ENCODE data around the gene SLC45A3. TPM values are rescaled to one million over a fixed set of nuclear protein-coding genes. Genes with fewer than 3 reads are reported as not detected.

Gene SLC45A3
- total RNA-seq, 1 experiment from 2014 or later, result 12.3 TPM

DNA sequence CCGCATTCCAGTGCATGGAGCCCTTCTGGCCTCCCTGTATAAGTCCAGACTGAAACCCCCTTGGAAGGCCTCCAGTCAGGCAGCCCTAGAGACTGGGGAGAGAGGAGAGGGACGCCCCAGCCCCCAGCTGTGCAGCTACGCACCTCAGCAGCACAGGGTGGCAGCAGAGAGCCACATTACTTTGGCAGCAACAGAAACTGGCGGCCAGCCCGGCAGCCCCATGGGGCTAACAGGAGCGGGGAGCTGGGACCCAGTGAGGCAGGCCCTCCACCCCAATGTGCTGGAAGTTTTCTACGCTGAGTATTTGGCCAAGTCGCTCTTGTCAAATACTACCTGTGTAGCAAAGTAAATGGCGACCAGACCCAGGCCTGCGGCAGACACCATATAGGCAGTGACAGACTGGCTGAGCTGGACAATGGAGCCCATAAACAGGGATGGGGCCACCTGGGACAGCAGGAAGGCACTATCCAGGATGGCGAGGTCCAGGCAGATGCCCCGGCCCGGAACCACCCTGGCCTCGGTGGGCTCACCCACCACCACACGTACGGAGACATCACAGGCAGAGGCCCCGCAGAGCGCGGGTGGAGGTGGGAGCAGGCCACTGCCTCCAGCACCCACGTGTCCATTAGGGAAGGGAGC lies 21.2 kb downstream of the SLC45A3 start:
- peaks cover 4 to 10% of the 10 kb centered on the region in 2 experiments for H3K4me1 ChIP-seq (ENCODE audit: control insufficient read depth in 1 of 2, insufficient read depth in 2 of 2, low read length in 2 of 2)
- ChIA-PET CTCF (interaction anchor here (0.7 to 7.4 kb wide), 26 partner anchors 10 to 319 kb away, joined by 3 to 230 read pairs (median 8); partner anchors contain the start of gene SLC45A3), POLR2A (interaction anchor here (0.6 to 2.1 kb wide), 4 partner anchors 12 to 398 kb away, joined by 3 to 16 read pairs (median 6); no protein-coding TSS in a partner anchor), RAD21 (ENCODE audit: low non-redundant PET in 1 of 2, low total read pairs in 2 of 2, uncharacterized antibody in 2 of 2, unreplicated experiment in 2 of 2) (interaction anchor here (1.1 to 3.2 kb wide), 7 partner anchors 52 to 319 kb away, joined by 5 to 45 read pairs (median 15); no protein-coding TSS in a partner anchor)
- intact Hi-C loops (cut with micrococcal nuclease), result loop anchor here (1.0 kb wide), 3 partner anchors 52 to 318 kb away; no protein-coding TSS in a partner anchor
- H3K27ac ChIP-seq (ENCODE audit: low read depth, low read length), result no peak overlapping the region
- ATAC-seq, result peak; percentile 90
- no peak overlapping the region for H3K4me3 ChIP-seq (replicated peaks in 1 of 2; ENCODE audit: low read depth in 1 of 2, low read length in 2 of 2)
- H3K4me2 ChIP-seq (ENCODE audit: low read length), result no peak overlapping the region
- DNase-seq (ENCODE audit: low read depth, low spot score), result no peak
- H3K36me3 ChIP-seq (ENCODE audit: control insufficient read depth in 1 of 2, insufficient read depth in 2 of 2, low read length in 2 of 2), result no peaks in the 10 kb centered on the region; a peak in 1 of 4 replicates
- no peaks in the 10 kb centered on the region for H3K79me2 ChIP-seq (ENCODE audit: insufficient read depth, low read length)
- H3K27me3 ChIP-seq (ENCODE audit: insufficient read depth, low read length), result no peaks in the 10 kb centered on the region
- TF ChIP-seq REST (IDR thresholded peaks at IDR 0.05; ENCODE audit: low read depth) (no peak), POLR2A (IDR thresholded peaks at IDR 0.05; ENCODE audit: borderline replicate concordance, extremely low read depth, insufficient read depth, insufficient read length) (no peak), RAD21 (IDR thresholded peaks at IDR 0.05; ENCODE audit: low read depth) (peak; percentile 96)
- TF ChIP-seq, protein P1, sequence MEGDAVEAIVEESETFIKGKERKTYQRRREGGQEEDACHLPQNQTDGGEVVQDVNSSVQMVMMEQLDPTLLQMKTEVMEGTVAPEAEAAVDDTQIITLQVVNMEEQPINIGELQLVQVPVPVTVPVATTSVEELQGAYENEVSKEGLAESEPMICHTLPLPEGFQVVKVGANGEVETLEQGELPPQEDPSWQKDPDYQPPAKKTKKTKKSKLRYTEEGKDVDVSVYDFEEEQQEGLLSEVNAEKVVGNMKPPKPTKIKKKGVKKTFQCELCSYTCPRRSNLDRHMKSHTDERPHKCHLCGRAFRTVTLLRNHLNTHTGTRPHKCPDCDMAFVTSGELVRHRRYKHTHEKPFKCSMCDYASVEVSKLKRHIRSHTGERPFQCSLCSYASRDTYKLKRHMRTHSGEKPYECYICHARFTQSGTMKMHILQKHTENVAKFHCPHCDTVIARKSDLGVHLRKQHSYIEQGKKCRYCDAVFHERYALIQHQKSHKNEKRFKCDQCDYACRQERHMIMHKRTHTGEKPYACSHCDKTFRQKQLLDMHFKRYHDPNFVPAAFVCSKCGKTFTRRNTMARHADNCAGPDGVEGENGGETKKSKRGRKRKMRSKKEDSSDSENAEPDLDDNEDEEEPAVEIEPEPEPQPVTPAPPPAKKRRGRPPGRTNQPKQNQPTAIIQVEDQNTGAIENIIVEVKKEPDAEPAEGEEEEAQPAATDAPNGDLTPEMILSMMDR (IDR thresholded peaks at IDR 0.05 in 2 of 3, conservative IDR thresholded peaks at IDR 0.05 in 1 of 3; ENCODE audit: borderline replicate concordance in 1 of 3, insufficient read depth in 1 of 3, low read depth in 2 of 3, low read length in 2 of 3), result peak; percentile 83 to 89 (median 88)
- H3K9me2 ChIP-seq (ENCODE audit: insufficient read depth), result no peaks in the 10 kb centered on the region
- no peaks in the 10 kb centered on the region for H4K20me1 ChIP-seq (ENCODE audit: insufficient read depth)
- no TSS peak for BruUV-seq (replicated peaks)
- no peak overlapping the region for H3K9ac ChIP-seq (ENCODE audit: low read length)
- no peaks in the 10 kb centered on the region for H3K9me3 ChIP-seq (ENCODE audit: control insufficient read depth in 1 of 2, insufficient read depth in 1 of 2, low read depth in 1 of 2, low read length in 2 of 2)
- no peak overlapping the region for H2AFZ ChIP-seq (ENCODE audit: low read depth, low read length, poor library complexity, severe bottlenecking)
